Stimulated activated CD4-positive, alpha-beta T cell treated with anti-CD3 and anti-CD28 coated beads, Interleukin-12 subunit alpha, Interleukin-12 subunit beta, amount 100 ng/mL, for 4 hours (primary cell): Measurements from ENCODE around the gene ZNF618.

Experiments used
- DNase-seq: peaks from one replicate; pipeline ENCODE4 v3.0.0-alpha.2; 2020

The ZNF618 gene

GRCh38 chr9:113935677-113936380, 59.7 kb downstream of the ZNF618 start:
- no peak for DNase-seq

GRCh38 chr9:113940077-113940476, 64.0 kb downstream of the ZNF618 start:
- DNase-seq = no peak

- DNase-seq = no peak
Measured at GRCh38 chr9:113941056-113941455, 64.9 kb downstream of the ZNF618 start.

GRCh38 chr9:113941526-113941925, 65.4 kb downstream of the ZNF618 start:
- DNase-seq = no peak

- DNase-seq = no peak
Measured at GRCh38 chr9:113943112-113944009, 67.3 kb downstream of the ZNF618 start.

GRCh38 chr9:113945784-113946183, 69.7 kb downstream of the ZNF618 start:
- DNase-seq = no peak

- DNase-seq = no peak
Measured at GRCh38 chr9:113946496-113947115, 70.5 kb downstream of the ZNF618 start.

- DNase-seq = no peak
Measured at GRCh38 chr9:113947941-113948340, 71.8 kb downstream of the ZNF618 start.

- no peak for DNase-seq
Measured at GRCh38 chr9:113948891-113949570, 72.9 kb downstream of the ZNF618 start.

- DNase-seq = no peak
Measured at GRCh38 chr9:113949571-113950078, 73.5 kb downstream of the ZNF618 start.

- no peak for DNase-seq
Measured at GRCh38 chr9:113950195-113951031, 74.3 kb downstream of the ZNF618 start.

- no peak for DNase-seq
Measured at GRCh38 chr9:113951032-113951372, 74.9 kb downstream of the ZNF618 start.

- DNase-seq = no peak
Measured at GRCh38 chr9:113952676-113953075, 76.6 kb downstream of the ZNF618 start.

GRCh38 chr9:113953531-113953930, 77.4 kb downstream of the ZNF618 start:
- no peak for DNase-seq

- DNase-seq = no peak
Measured at GRCh38 chr9:113954591-113954990, 78.5 kb downstream of the ZNF618 start.

GRCh38 chr9:113955076-113955752, 79.1 kb downstream of the ZNF618 start:
- no peak for DNase-seq

GRCh38 chr9:113956901-113957300, 80.8 kb downstream of the ZNF618 start:
- no peak for DNase-seq

GRCh38 chr9:113957351-113957750, 81.2 kb downstream of the ZNF618 start:
- no peak for DNase-seq

GRCh38 chr9:113957821-113958341, 81.8 kb downstream of the ZNF618 start:
- DNase-seq = no peak

GRCh38 chr9:113958556-113958955, 82.4 kb downstream of the ZNF618 start:
- no peak for DNase-seq

GRCh38 chr9:113960768-113961167, 84.7 kb downstream of the ZNF618 start:
- DNase-seq = no peak
